ENCODE data around the gene MPO. TPM values are rescaled to one million over a fixed set of nuclear protein-coding genes. Genes with fewer than 3 reads are reported as not detected.

MPO gene
- total and polyA plus RNA-seq, 2 experiments from 2014 or later, result not detected

GRCh38 chr17:58310511-58311428 lies 30.0 kb upstream of the MPO start:
- Histone ChIP-seq H4K20me1 (ENCODE audit: insufficient read depth) (no peaks in the 10 kb centered on the region), H3K9me3 (ENCODE audit: low read depth) (no peaks in the 10 kb centered on the region), H3F3A (ENCODE audit: insufficient read depth) (no peaks in the 10 kb centered on the region), H3K9me2 (ENCODE audit: insufficient read depth) (no peaks in the 10 kb centered on the region), H3K27ac (no peak overlapping the region), H3K36me3 (ENCODE audit: low read depth) (no peaks in the 10 kb centered on the region), H3K27me3 (replicated peaks; ENCODE audit: insufficient read depth) (no peaks in the 10 kb centered on the region), H2AFZ (no peak overlapping the region), H3K79me2 (ENCODE audit: insufficient read depth) (no peaks in the 10 kb centered on the region), H3K4me1 (ENCODE audit: insufficient read depth) (no peaks in the 10 kb centered on the region), H3K4me3 (no peak overlapping the region), H3K9ac (no peak overlapping the region), H3K4me2 (ENCODE audit: unreplicated experiment) (no peak overlapping the region)
- 68% methylated on average over 21 to 23 of the region's 23 CpGs for WGBS, 2 experiments (ENCODE audit: low coverage in 1 of 2, low lambda C conversion rate in 2 of 2, missing lambda C conversion rate in 2 of 2)
- in situ Hi-C loops (cut with MboI), result no loop called here
- TF ChIP-seq EZH2 (IDR thresholded peaks at IDR 0.05; ENCODE audit: insufficient read depth, poor library complexity, severe bottlenecking), result no peak
- TF ChIP-seq EZH2phosphoT487 (IDR thresholded peaks at IDR 0.05; ENCODE audit: insufficient read depth, low read depth), result no peak
- DNase-seq, result no peak

GRCh38 chr17:58309918-58310259 lies 29.2 kb upstream of the MPO start:
- no peaks in the 10 kb centered on the region for H3K27me3 ChIP-seq (replicated peaks; ENCODE audit: insufficient read depth)
- in situ Hi-C loops (cut with MboI), result no loop called here
- H3K9me2 ChIP-seq (ENCODE audit: insufficient read depth), result no peaks in the 10 kb centered on the region
- no peaks in the 10 kb centered on the region for H4K20me1 ChIP-seq (ENCODE audit: insufficient read depth)
- H3K79me2 ChIP-seq (ENCODE audit: insufficient read depth), result no peaks in the 10 kb centered on the region
- TF ChIP-seq EZH2phosphoT487 (IDR thresholded peaks at IDR 0.05; ENCODE audit: insufficient read depth, low read depth) (no peak), EZH2 (IDR thresholded peaks at IDR 0.05; ENCODE audit: insufficient read depth, poor library complexity, severe bottlenecking) (no peak)
- H3K9me3 ChIP-seq (ENCODE audit: low read depth), result no peaks in the 10 kb centered on the region
- no peaks in the 10 kb centered on the region for H3F3A ChIP-seq (ENCODE audit: insufficient read depth)
- no peaks in the 10 kb centered on the region for H3K36me3 ChIP-seq (ENCODE audit: low read depth)
- no peak for DNase-seq
- no peak overlapping the region for H3K4me3 ChIP-seq
- H3K9ac ChIP-seq, result no peak overlapping the region
- no peaks in the 10 kb centered on the region for H3K4me1 ChIP-seq (ENCODE audit: insufficient read depth)
- 61 to 66% methylated on average over 5 of the region's 5 CpGs for WGBS, 2 experiments (ENCODE audit: low coverage in 1 of 2, low lambda C conversion rate in 2 of 2, missing lambda C conversion rate in 2 of 2)
- H2AFZ ChIP-seq, result no peak overlapping the region
- no peak overlapping the region for H3K4me2 ChIP-seq (ENCODE audit: unreplicated experiment)
- H3K27ac ChIP-seq, result no peak overlapping the region

GRCh38 chr17:58308985-58309917 lies 28.5 kb upstream of the MPO start:
- 76 to 78% methylated on average over 20 to 21 of the region's 21 CpGs for WGBS, 2 experiments (ENCODE audit: low coverage in 1 of 2, low lambda C conversion rate in 2 of 2, missing lambda C conversion rate in 2 of 2)
- no peak for DNase-seq
- H3K4me3 ChIP-seq, result no peak overlapping the region
- no peaks in the 10 kb centered on the region for H4K20me1 ChIP-seq (ENCODE audit: insufficient read depth)
- H3K9ac ChIP-seq, result no peak overlapping the region
- H3K27me3 ChIP-seq (replicated peaks; ENCODE audit: insufficient read depth), result no peaks in the 10 kb centered on the region
- no peak overlapping the region for H3K4me2 ChIP-seq (ENCODE audit: unreplicated experiment)
- no peaks in the 10 kb centered on the region for H3K9me3 ChIP-seq (ENCODE audit: low read depth)
- no peak for TF ChIP-seq EZH2 (IDR thresholded peaks at IDR 0.05; ENCODE audit: insufficient read depth, poor library complexity, severe bottlenecking)
- no peak for TF ChIP-seq EZH2phosphoT487 (IDR thresholded peaks at IDR 0.05; ENCODE audit: insufficient read depth, low read depth)
- H3K4me1 ChIP-seq (ENCODE audit: insufficient read depth), result no peaks in the 10 kb centered on the region
- no peaks in the 10 kb centered on the region for H3F3A ChIP-seq (ENCODE audit: insufficient read depth)
- H3K36me3 ChIP-seq (ENCODE audit: low read depth), result no peaks in the 10 kb centered on the region
- in situ Hi-C loops (cut with MboI), result no loop called here
- no peaks in the 10 kb centered on the region for H3K9me2 ChIP-seq (ENCODE audit: insufficient read depth)
- H3K79me2 ChIP-seq (ENCODE audit: insufficient read depth), result no peaks in the 10 kb centered on the region
- no peak overlapping the region for H2AFZ ChIP-seq
- no peak overlapping the region for H3K27ac ChIP-seq

- Histone ChIP-seq H3K27me3 (replicated peaks; ENCODE audit: insufficient read depth) (no peaks in the 10 kb centered on the region), H3K9ac (no peak overlapping the region), H2AFZ (no peak overlapping the region), H4K20me1 (ENCODE audit: insufficient read depth) (no peaks in the 10 kb centered on the region), H3K79me2 (ENCODE audit: insufficient read depth) (no peaks in the 10 kb centered on the region), H3K4me3 (no peak overlapping the region), H3K4me1 (ENCODE audit: insufficient read depth) (no peaks in the 10 kb centered on the region), H3K9me3 (ENCODE audit: low read depth) (no peaks in the 10 kb centered on the region), H3K9me2 (ENCODE audit: insufficient read depth) (no peaks in the 10 kb centered on the region), H3K4me2 (ENCODE audit: unreplicated experiment) (no peak overlapping the region), H3K36me3 (ENCODE audit: low read depth) (no peaks in the 10 kb centered on the region), H3F3A (ENCODE audit: insufficient read depth) (no peaks in the 10 kb centered on the region), H3K27ac (no peak overlapping the region)
- no peak for DNase-seq
- TF ChIP-seq EZH2 (IDR thresholded peaks at IDR 0.05; ENCODE audit: insufficient read depth, poor library complexity, severe bottlenecking), result no peak
- TF ChIP-seq EZH2phosphoT487 (IDR thresholded peaks at IDR 0.05; ENCODE audit: insufficient read depth, low read depth), result no peak
- WGBS, 2 experiments (ENCODE audit: low coverage in 1 of 2, low lambda C conversion rate in 2 of 2, missing lambda C conversion rate in 2 of 2), result 57 to 62% methylated on average over 32 of the region's 32 CpGs
- in situ Hi-C loops (cut with MboI), result no loop called here
These were observed 27.6 kb upstream of the MPO start for GRCh38 chr17:58308173-58308984.

All from GM23248 (cell line).